ENCODE data around the gene WDR1.

Gene WDR1

DNA sequence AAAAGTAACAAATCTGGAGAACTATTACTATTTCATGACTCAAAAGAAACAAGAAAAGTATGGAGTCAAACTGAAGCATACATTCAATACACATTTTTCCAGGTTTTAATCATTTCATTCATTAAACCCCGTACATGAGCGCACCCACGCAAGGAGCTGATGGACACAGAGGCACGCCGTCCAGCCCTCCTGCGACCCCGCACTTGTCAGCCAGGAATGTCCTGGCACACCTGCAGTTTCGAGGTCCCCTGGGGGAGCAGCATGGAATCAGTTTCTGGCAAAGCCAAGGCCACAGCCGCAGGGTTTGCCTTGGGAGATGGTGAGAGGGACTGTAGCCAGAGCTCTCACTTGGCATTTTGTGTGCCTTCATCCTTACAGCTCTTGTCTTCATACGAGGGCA lies 82.5 kb downstream of the WDR1 start:
- no CpG with 5 or more reads among the region's 10 CpGs for WGBS (ENCODE audit: extremely low coverage, insufficient coverage, insufficient read length)
- Histone ChIP-seq H3K4ac (ENCODE audit: low read depth, low read length) (no peak overlapping the region), H3K14ac (ENCODE audit: low read length) (no peak overlapping the region), H2BK12ac (ENCODE audit: low read length) (no peak overlapping the region), H2AK5ac (ENCODE audit: low read length) (no peak overlapping the region), H3K4me1 (ENCODE audit: control insufficient read depth in 1 of 2, insufficient read depth in 2 of 2, low read length in 2 of 2) (no peaks in the 10 kb centered on the region), H3K79me2 (ENCODE audit: control insufficient read depth, insufficient read depth, low read length, poor library complexity) (no peaks in the 10 kb centered on the region), H3K36me3 (ENCODE audit: control insufficient read depth in 1 of 2, insufficient read depth in 2 of 2, low read length in 2 of 2) (no peaks in the 10 kb centered on the region), H3K79me1 (ENCODE audit: low read length) (no peaks in the 10 kb centered on the region), H4K12ac (ENCODE audit: low read depth, low read length) (no peak overlapping the region), H4K8ac (ENCODE audit: low read depth, low read length) (no peak overlapping the region), H2AFZ (ENCODE audit: insufficient read depth, low read length, poor library complexity) (no peak overlapping the region), H3K18ac (ENCODE audit: low read length) (no peak overlapping the region), H3K27me3 (ENCODE audit: insufficient read depth, low read length) (no peaks in the 10 kb centered on the region), H3K9me3 (ENCODE audit: insufficient read depth, low read depth, low read length) (no peaks in the 10 kb centered on the region), H2BK5ac (ENCODE audit: low read depth, low read length, poor library complexity) (no peak overlapping the region), H3K4me3 (ENCODE audit: low read depth, low read length) (no peak overlapping the region), H4K91ac (ENCODE audit: low read depth, low read length) (no peak overlapping the region), H3K4me2 (ENCODE audit: low read length) (no peak overlapping the region), H3K9ac (ENCODE audit: low read length) (no peak overlapping the region), H2BK120ac (ENCODE audit: insufficient read depth, low read length, poor library complexity) (no peak overlapping the region), H3K23ac (ENCODE audit: low read length) (no peak overlapping the region), H3K27ac (ENCODE audit: low read depth, low read length) (no peak overlapping the region)
- DNase-seq: no peak

DNA sequence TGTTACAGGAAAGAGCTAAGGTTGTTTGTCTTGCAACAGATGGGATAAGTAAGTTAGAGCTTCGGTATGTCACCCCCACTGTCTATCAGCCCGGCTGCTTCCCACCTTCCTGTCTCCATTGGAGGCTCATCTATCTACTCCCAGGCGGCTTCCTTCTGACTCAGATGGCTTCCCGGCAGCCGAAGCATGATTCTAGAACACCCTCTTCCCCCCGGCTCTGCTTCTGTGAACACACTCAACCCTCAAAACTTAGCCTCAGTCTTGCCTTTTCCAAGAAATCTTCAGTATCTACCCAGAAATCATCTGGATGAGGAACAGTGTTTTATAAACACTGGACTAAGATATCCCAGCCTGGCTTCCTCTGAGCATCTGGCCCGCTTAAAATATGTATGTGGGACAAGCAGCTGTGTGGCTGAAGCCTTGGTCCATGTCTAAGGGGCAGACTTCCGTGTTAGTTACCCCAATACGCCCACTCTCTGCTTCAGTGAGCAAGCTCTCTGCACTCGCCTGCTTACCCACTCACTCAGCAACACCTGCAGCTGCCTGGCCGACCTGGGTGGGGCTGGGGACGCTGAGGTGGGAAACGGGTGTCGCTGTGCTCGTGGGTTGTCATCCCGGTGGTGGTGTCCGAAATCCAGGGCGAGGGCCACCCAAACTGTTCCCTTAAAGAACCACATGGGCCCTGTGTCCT lies 83.3 kb downstream of the WDR1 start:
- H3K4me2 ChIP-seq (ENCODE audit: low read length): no peak overlapping the region
- H3K4ac ChIP-seq (ENCODE audit: low read depth, low read length): no peak overlapping the region
- no peaks in the 10 kb centered on the region for H3K79me2 ChIP-seq (ENCODE audit: control insufficient read depth, insufficient read depth, low read length, poor library complexity)
- H4K91ac ChIP-seq (ENCODE audit: low read depth, low read length): no peak overlapping the region
- H3K79me1 ChIP-seq (ENCODE audit: low read length): no peaks in the 10 kb centered on the region
- no peak overlapping the region for H4K8ac ChIP-seq (ENCODE audit: low read depth, low read length)
- H3K4me1 ChIP-seq (ENCODE audit: control insufficient read depth in 1 of 2, insufficient read depth in 2 of 2, low read length in 2 of 2): no peaks in the 10 kb centered on the region
- no peak overlapping the region for H2BK12ac ChIP-seq (ENCODE audit: low read length)
- no peak overlapping the region for H3K18ac ChIP-seq (ENCODE audit: low read length)
- no peak overlapping the region for H3K27ac ChIP-seq (ENCODE audit: low read depth, low read length)
- H3K36me3 ChIP-seq (ENCODE audit: control insufficient read depth in 1 of 2, insufficient read depth in 2 of 2, low read length in 2 of 2): no peaks in the 10 kb centered on the region
- H3K23ac ChIP-seq (ENCODE audit: low read length): no peak overlapping the region
- no peaks in the 10 kb centered on the region for H3K9me3 ChIP-seq (ENCODE audit: insufficient read depth, low read depth, low read length)
- WGBS (ENCODE audit: extremely low coverage, insufficient coverage, insufficient read length): no CpG with 5 or more reads among the region's 18 CpGs
- no peak overlapping the region for H3K9ac ChIP-seq (ENCODE audit: low read length)
- H2BK120ac ChIP-seq (ENCODE audit: insufficient read depth, low read length, poor library complexity): no peak overlapping the region
- no peak overlapping the region for H4K12ac ChIP-seq (ENCODE audit: low read depth, low read length)
- H2AK5ac ChIP-seq (ENCODE audit: low read length): no peak overlapping the region
- H3K14ac ChIP-seq (ENCODE audit: low read length): no peak overlapping the region
- no peaks in the 10 kb centered on the region for H3K27me3 ChIP-seq (ENCODE audit: insufficient read depth, low read length)
- H2BK5ac ChIP-seq (ENCODE audit: low read depth, low read length, poor library complexity): no peak overlapping the region
- H3K4me3 ChIP-seq (ENCODE audit: low read depth, low read length): no peak overlapping the region
- no peak for DNase-seq
- no peak overlapping the region for H2AFZ ChIP-seq (ENCODE audit: insufficient read depth, low read length, poor library complexity)

DNA sequence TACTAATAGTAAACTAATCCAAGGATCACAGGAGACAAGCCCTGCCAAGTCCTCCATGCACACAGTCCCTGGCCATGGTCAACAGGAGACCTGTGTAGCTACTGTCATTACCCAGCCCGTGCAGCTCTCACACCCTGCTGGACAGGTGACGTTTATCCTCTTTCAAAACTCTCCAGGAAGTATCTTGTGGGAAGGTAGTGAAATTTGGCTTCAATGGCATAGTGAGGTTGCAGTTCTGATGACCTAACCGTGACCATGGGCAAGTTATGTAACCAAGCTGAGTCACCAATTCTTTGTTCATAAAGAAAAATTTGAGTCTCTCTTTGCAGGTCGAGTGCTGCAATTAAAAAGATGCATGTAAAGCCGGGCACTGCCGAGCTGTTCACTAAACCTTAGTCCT lies 84.0 kb downstream of the WDR1 start:
- Histone ChIP-seq H4K12ac (ENCODE audit: low read depth, low read length) (no peak overlapping the region), H3K27ac (ENCODE audit: low read depth, low read length) (no peak overlapping the region), H3K9ac (ENCODE audit: low read length) (no peak overlapping the region), H2AK5ac (ENCODE audit: low read length) (no peak overlapping the region), H3K36me3 (ENCODE audit: control insufficient read depth in 1 of 2, insufficient read depth in 2 of 2, low read length in 2 of 2) (no peaks in the 10 kb centered on the region), H3K4me2 (ENCODE audit: low read length) (no peak overlapping the region), H4K91ac (ENCODE audit: low read depth, low read length) (no peak overlapping the region), H3K23ac (ENCODE audit: low read length) (no peak overlapping the region), H3K79me2 (ENCODE audit: control insufficient read depth, insufficient read depth, low read length, poor library complexity) (no peaks in the 10 kb centered on the region), H3K79me1 (ENCODE audit: low read length) (no peaks in the 10 kb centered on the region), H3K4me1 (ENCODE audit: control insufficient read depth in 1 of 2, insufficient read depth in 2 of 2, low read length in 2 of 2) (no peaks in the 10 kb centered on the region), H3K27me3 (ENCODE audit: insufficient read depth, low read length) (no peaks in the 10 kb centered on the region), H4K8ac (ENCODE audit: low read depth, low read length) (no peak overlapping the region), H2AFZ (ENCODE audit: insufficient read depth, low read length, poor library complexity) (no peak overlapping the region), H3K4me3 (ENCODE audit: low read depth, low read length) (no peak overlapping the region), H3K4ac (ENCODE audit: low read depth, low read length) (no peak overlapping the region), H3K14ac (ENCODE audit: low read length) (no peak overlapping the region), H3K18ac (ENCODE audit: low read length) (no peak overlapping the region), H2BK120ac (ENCODE audit: insufficient read depth, low read length, poor library complexity) (no peak overlapping the region), H3K9me3 (ENCODE audit: insufficient read depth, low read depth, low read length) (no peaks in the 10 kb centered on the region), H2BK12ac (ENCODE audit: low read length) (no peak overlapping the region), H2BK5ac (ENCODE audit: low read depth, low read length, poor library complexity) (no peak overlapping the region)
- no CpG with 5 or more reads among the region's 6 CpGs for WGBS (ENCODE audit: extremely low coverage, insufficient coverage, insufficient read length)
- peak; percentile 61 to 86 for DNase-seq

DNA sequence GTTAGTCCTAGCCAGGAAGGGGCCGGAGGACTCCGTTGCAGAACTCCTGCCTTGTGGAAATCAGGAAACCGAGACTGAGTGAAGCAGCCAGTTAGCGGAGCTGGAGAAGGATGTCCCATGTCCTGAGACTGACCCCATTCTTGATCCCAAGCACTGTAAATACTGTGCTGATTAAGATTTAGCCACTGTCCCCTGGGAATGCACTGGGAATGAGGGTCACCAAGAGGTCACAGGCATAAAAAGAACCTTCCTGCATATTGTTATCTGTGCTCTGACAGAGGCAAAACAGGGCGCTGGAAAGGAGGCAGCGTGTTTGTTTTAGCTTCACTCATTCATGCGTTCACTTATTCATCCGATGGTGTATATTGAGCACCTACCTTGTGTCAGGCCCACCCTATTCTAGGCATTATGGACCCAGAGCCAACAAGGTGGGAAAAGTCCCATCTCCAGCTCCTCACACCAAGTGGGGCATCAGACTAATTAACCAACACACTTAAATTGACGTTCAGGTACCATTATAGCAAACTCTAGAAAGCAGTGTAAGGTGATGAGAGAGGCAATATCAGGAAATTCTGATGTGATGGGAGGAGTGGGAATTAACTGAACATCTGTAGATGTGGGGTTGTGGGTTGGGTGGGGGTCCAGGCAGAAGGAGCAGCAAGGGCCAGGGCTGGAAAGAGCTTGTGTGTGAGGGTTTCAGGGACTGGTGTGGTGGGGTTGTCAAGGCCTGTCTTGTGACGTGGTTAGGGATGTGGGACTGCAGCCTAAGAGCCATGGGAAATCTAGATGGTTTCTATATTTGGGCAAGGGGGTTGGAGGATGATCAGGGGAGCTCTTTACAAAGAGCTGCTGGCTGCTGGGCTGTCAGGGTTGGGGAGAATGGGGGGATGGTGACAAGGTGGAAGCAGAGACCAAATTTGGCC lies 84.7 kb downstream of the WDR1 start:
- Histone ChIP-seq H2BK120ac (ENCODE audit: insufficient read depth, low read length, poor library complexity) (no peak overlapping the region), H2AFZ (ENCODE audit: insufficient read depth, low read length, poor library complexity) (no peak overlapping the region), H3K36me3 (ENCODE audit: control insufficient read depth in 1 of 2, insufficient read depth in 2 of 2, low read length in 2 of 2) (no peaks in the 10 kb centered on the region), H2BK5ac (ENCODE audit: low read depth, low read length, poor library complexity) (no peak overlapping the region), H3K4me1 (ENCODE audit: control insufficient read depth in 1 of 2, insufficient read depth in 2 of 2, low read length in 2 of 2) (no peaks in the 10 kb centered on the region), H4K12ac (ENCODE audit: low read depth, low read length) (no peak overlapping the region), H3K27me3 (ENCODE audit: insufficient read depth, low read length) (no peaks in the 10 kb centered on the region), H4K91ac (ENCODE audit: low read depth, low read length) (no peak overlapping the region), H3K4ac (ENCODE audit: low read depth, low read length) (no peak overlapping the region), H3K9ac (ENCODE audit: low read length) (no peak overlapping the region), H3K18ac (ENCODE audit: low read length) (no peak overlapping the region), H3K27ac (ENCODE audit: low read depth, low read length) (no peak overlapping the region), H2AK5ac (ENCODE audit: low read length) (no peak overlapping the region), H3K23ac (ENCODE audit: low read length) (no peak overlapping the region), H3K79me1 (ENCODE audit: low read length) (no peaks in the 10 kb centered on the region), H3K79me2 (ENCODE audit: control insufficient read depth, insufficient read depth, low read length, poor library complexity) (no peaks in the 10 kb centered on the region), H3K4me2 (ENCODE audit: low read length) (no peak overlapping the region), H2BK12ac (ENCODE audit: low read length) (no peak overlapping the region), H3K14ac (ENCODE audit: low read length) (no peak overlapping the region), H3K4me3 (ENCODE audit: low read depth, low read length) (no peak overlapping the region), H4K8ac (ENCODE audit: low read depth, low read length) (no peak overlapping the region), H3K9me3 (ENCODE audit: insufficient read depth, low read depth, low read length) (no peaks in the 10 kb centered on the region)
- no peak for DNase-seq
- no CpG with 5 or more reads among the region's 10 CpGs for WGBS (ENCODE audit: extremely low coverage, insufficient coverage, insufficient read length)
